Measurements from ENCODE around the gene SCTR. TPM values are rescaled to one million over a fixed set of nuclear protein-coding genes. Genes with fewer than 3 reads are reported as not detected.

Gene SCTR
- total RNA-seq, 4 donors from 2014 or later, result not detected

- TF ChIP-seq CTCF (IDR thresholded peaks at IDR 0.05; ENCODE audit: low read depth), result no peak
Measured at GRCh38 chr2:119473621-119474370, 50.5 kb downstream of the SCTR start.

GRCh38 chr2:119472749-119473148 lies 51.5 kb downstream of the SCTR start:
- no peak for TF ChIP-seq CTCF (IDR thresholded peaks at IDR 0.05; ENCODE audit: low read depth)

GRCh38 chr2:119469661-119470297 lies 54.5 kb downstream of the SCTR start:
- no peak for TF ChIP-seq CTCF (IDR thresholded peaks at IDR 0.05; ENCODE audit: low read depth)

GRCh38 chr2:119469131-119469530 lies 55.2 kb downstream of the SCTR start:
- TF ChIP-seq CTCF (IDR thresholded peaks at IDR 0.05; ENCODE audit: low read depth), result no peak

GRCh38 chr2:119468154-119468955 lies 55.9 kb downstream of the SCTR start:
- TF ChIP-seq CTCF (IDR thresholded peaks at IDR 0.05; ENCODE audit: low read depth), result no peak

GRCh38 chr2:119466373-119466772 lies 57.9 kb downstream of the SCTR start:
- no peak for TF ChIP-seq CTCF (IDR thresholded peaks at IDR 0.05; ENCODE audit: low read depth)

GRCh38 chr2:119465687-119466086 lies 58.6 kb downstream of the SCTR start:
- no peak for TF ChIP-seq CTCF (IDR thresholded peaks at IDR 0.05; ENCODE audit: low read depth)

All from subcutaneous adipose tissue (tissue), 4 donors.